T-helper 1 cell treated with Interleukin-12 subunit alpha and Interleukin-12 subunit beta and Interleukin-4 antibody, amounts not matched to agents 30 μg/mL and 1 μg/mL, for 36 hours (primary cell): ENCODE data around the gene SWT1.
"Not testable (repeated sequence)": the region's sequence is repeated elsewhere in the genome, so short reads cannot be mapped to it uniquely, and the experiment has no call there.

Experiments
- H3K27ac Mint-ChIP-seq: one replicate; pipeline ENCODE4 v1.8.0; 2021; ENCODE audit warnings: mild to moderate bottlenecking, mixed read lengths
- H3K27me3 Mint-ChIP-seq: one replicate; pipeline ENCODE4 v1.8.0; 2021; ENCODE audit warnings: low read depth, mixed read lengths
- H3K36me3 Mint-ChIP-seq: one replicate; pipeline ENCODE4 v1.8.0; 2021; ENCODE audit warnings: low read depth, mixed read lengths
- H3K4me1 Mint-ChIP-seq: one replicate; pipeline ENCODE4 v1.8.0; 2021; ENCODE audit warnings: low read depth, mixed read lengths
- H3K4me3 Mint-ChIP-seq: one replicate; pipeline ENCODE4 v1.8.0; 2021; ENCODE audit warnings: mild to moderate bottlenecking, moderate library complexity, mixed read lengths
- H3K9me3 Mint-ChIP-seq: one replicate; pipeline ENCODE4 v1.8.0; 2021; ENCODE audit warnings: mixed read lengths

Gene SWT1

GRCh38 chr1:185305419-185305818, 148.5 kb downstream of the SWT1 start:
- Mint-ChIP-seq H3K27ac (no peak overlapping the region), H3K36me3 (peaks cover 60% of the 10 kb centered on the region), H3K27me3 (no peaks in the 10 kb centered on the region), H3K9me3 (no peaks in the 10 kb centered on the region), H3K4me3 (no peak overlapping the region), H3K4me1 (peaks cover 28% of the 10 kb centered on the region)

GRCh38 chr1:185308126-185308525, 151.2 kb downstream of the SWT1 start:
- peak overlapping the region; percentile 21 for H3K4me3 Mint-ChIP-seq
- no peaks in the 10 kb centered on the region for H3K9me3 Mint-ChIP-seq
- peaks cover 37% of the 10 kb centered on the region for H3K4me1 Mint-ChIP-seq
- no peaks in the 10 kb centered on the region for H3K27me3 Mint-ChIP-seq
- peaks cover 60% of the 10 kb centered on the region for H3K36me3 Mint-ChIP-seq
- H3K27ac Mint-ChIP-seq, result no peak overlapping the region

GRCh38 chr1:185309566-185309965, 152.6 kb downstream of the SWT1 start:
- Mint-ChIP-seq H3K36me3 (peaks cover 61% of the 10 kb centered on the region), H3K4me1 (peaks cover 44% of the 10 kb centered on the region)

GRCh38 chr1:185311589-185312225, 154.7 kb downstream of the SWT1 start:
- no peaks in the 10 kb centered on the region for H3K9me3 Mint-ChIP-seq
- H3K36me3 Mint-ChIP-seq, result peaks cover 49% of the 10 kb centered on the region
- peak overlapping the region; percentile 35 for H3K27ac Mint-ChIP-seq
- H3K27me3 Mint-ChIP-seq, result no peaks in the 10 kb centered on the region
- H3K4me1 Mint-ChIP-seq, result peaks cover 39% of the 10 kb centered on the region
- peak overlapping the region; percentile 99 for H3K4me3 Mint-ChIP-seq

More at GRCh38 chr1:185309566-185309965, 152.6 kb downstream of the SWT1 start:
- no peaks in the 10 kb centered on the region for H3K27me3 Mint-ChIP-seq
- H3K9me3 Mint-ChIP-seq, result no peaks in the 10 kb centered on the region
- no peak overlapping the region for H3K27ac Mint-ChIP-seq
- no peak overlapping the region for H3K4me3 Mint-ChIP-seq

GRCh38 chr1:185312361-185313138, 155.6 kb downstream of the SWT1 start:
- peak overlapping the region; percentile 99 for H3K4me3 Mint-ChIP-seq
- no peaks in the 10 kb centered on the region for H3K9me3 Mint-ChIP-seq
- H3K36me3 Mint-ChIP-seq, result peaks cover 42% of the 10 kb centered on the region
- H3K4me1 Mint-ChIP-seq, result peaks cover 38% of the 10 kb centered on the region
- H3K27ac Mint-ChIP-seq, result peak overlapping the region; percentile 22
- H3K27me3 Mint-ChIP-seq, result no peaks in the 10 kb centered on the region

- Mint-ChIP-seq H3K36me3 (peaks cover 35% of the 10 kb centered on the region), H3K9me3 (no peaks in the 10 kb centered on the region), H3K4me3 (peak overlapping the region; percentile 99), H3K4me1 (peaks cover 45% of the 10 kb centered on the region), H3K27ac (peak overlapping the region; percentile 78), H3K27me3 (no peaks in the 10 kb centered on the region)
These were observed 157.4 kb downstream of the SWT1 start for GRCh38 chr1:185314411-185314810.

- Mint-ChIP-seq H3K36me3 (peaks cover 37% of the 10 kb centered on the region), H3K27ac (peak overlapping the region; percentile 95), H3K9me3 (no peaks in the 10 kb centered on the region), H3K4me3 (peak overlapping the region; percentile 99), H3K4me1 (peaks cover 49% of the 10 kb centered on the region), H3K27me3 (no peaks in the 10 kb centered on the region)
These were observed 158.6 kb downstream of the SWT1 start for GRCh38 chr1:185315445-185316071.

- H3K27ac Mint-ChIP-seq, result peak overlapping the region; percentile 95
- peaks cover 39% of the 10 kb centered on the region for H3K36me3 Mint-ChIP-seq
- peaks cover 49% of the 10 kb centered on the region for H3K4me1 Mint-ChIP-seq
- H3K4me3 Mint-ChIP-seq, result peak overlapping the region; percentile 99
- no peaks in the 10 kb centered on the region for H3K9me3 Mint-ChIP-seq
- H3K27me3 Mint-ChIP-seq, result no peaks in the 10 kb centered on the region
These were observed 159.4 kb downstream of the SWT1 start for GRCh38 chr1:185316163-185317033.

GRCh38 chr1:185317034-185317885, 160.3 kb downstream of the SWT1 start, which contains the start of gene IVNS1ABP:
Gene IVNS1ABP (minus strand): TSS chr1:185317243. CDS start chr1:185309493, 7,750 bp downstream.
- Mint-ChIP-seq H3K9me3 (no peaks in the 10 kb centered on the region), H3K27ac (peak within 1 kb of the TSS; percentile 95), H3K27me3 (no peaks in the 10 kb centered on the region), H3K4me1 (peaks cover 41% of the 10 kb centered on the region), H3K36me3 (peaks cover 33% of the 10 kb centered on the region), H3K4me3 (peak within 1 kb of the TSS; percentile 99)

- H3K27me3 Mint-ChIP-seq, result no peaks in the 10 kb centered on the region
- peaks cover 38% of the 10 kb centered on the region for H3K36me3 Mint-ChIP-seq
- H3K4me3 Mint-ChIP-seq, result peak overlapping the region; percentile 99
These were observed 160.9 kb downstream of the SWT1 start for GRCh38 chr1:185317886-185318310.

GRCh38 chr1:185318431-185319138, 161.6 kb downstream of the SWT1 start:
- Mint-ChIP-seq H3K27me3 (no peaks in the 10 kb centered on the region), H3K9me3 (no peaks in the 10 kb centered on the region), H3K4me3 (peak overlapping the region; percentile 99), H3K27ac (peak overlapping the region; percentile 95), H3K36me3 (peaks cover 33% of the 10 kb centered on the region), H3K4me1 (peaks cover 31% of the 10 kb centered on the region)

More at GRCh38 chr1:185317886-185318310, 160.9 kb downstream of the SWT1 start:
- peak overlapping the region; percentile 95 for H3K27ac Mint-ChIP-seq
- no peaks in the 10 kb centered on the region for H3K9me3 Mint-ChIP-seq
- H3K4me1 Mint-ChIP-seq, result peaks cover 38% of the 10 kb centered on the region

GRCh38 chr1:185319139-185319475, 162.1 kb downstream of the SWT1 start:
- Mint-ChIP-seq H3K27ac (no peak overlapping the region), H3K4me3 (peak overlapping the region; percentile 14), H3K27me3 (no peaks in the 10 kb centered on the region)

GRCh38 chr1:185321104-185321503, 164.1 kb downstream of the SWT1 start:
- H3K27me3 Mint-ChIP-seq, H3K4me3 Mint-ChIP-seq, H3K27ac Mint-ChIP-seq, H3K9me3 Mint-ChIP-seq: not testable (repeated sequence)
- Mint-ChIP-seq H3K4me1 (peaks cover 20% of the 10 kb centered on the region), H3K36me3 (peaks cover 20% of the 10 kb centered on the region)

More at GRCh38 chr1:185319139-185319475, 162.1 kb downstream of the SWT1 start:
- H3K36me3 Mint-ChIP-seq, result peaks cover 30% of the 10 kb centered on the region
- H3K9me3 Mint-ChIP-seq, result no peaks in the 10 kb centered on the region
- H3K4me1 Mint-ChIP-seq, result peaks cover 28% of the 10 kb centered on the region
